ENCODE data around the gene DLL3. TPM values are rescaled to one million over a fixed set of nuclear protein-coding genes. Genes with fewer than 3 reads are reported as not detected.
"Not testable (repeated sequence)": the region's sequence is repeated elsewhere in the genome, so short reads cannot be mapped to it uniquely, and the experiment has no call there.

DLL3 gene
- polyA plus RNA-seq (2013, experiment 1 of 2): 4.2 TPM
- polyA plus RNA-seq (2013, experiment 2 of 2): 3.2 TPM

- Histone ChIP-seq H3K9me3 (ENCODE audit: control insufficient read depth, low read length) (no peaks in the 10 kb centered on the region), H3K4me3 (ENCODE audit: extremely low read depth, insufficient read depth, low read length, poor library complexity, severe bottlenecking) (peak within 1 kb of the TSS; percentile 28), H3K36me3 (ENCODE audit: control insufficient read depth, insufficient read depth, low read length) (no peaks in the 10 kb centered on the region), H3K4me1 (ENCODE audit: control insufficient read depth, insufficient read depth, low read length, poor library complexity, severe bottlenecking) (no peaks in the 10 kb centered on the region), H3K27ac (ENCODE audit: low read depth, low read length, severe bottlenecking) (peak within 1 kb of the TSS; percentile 49)
- 2 to 7% methylated on average over 20 to 41 of the region's 60 CpGs for WGBS, 2 experiments (ENCODE audit: insufficient coverage in 2 of 2)
Observed at GRCh38 chr19:39498798-39499642, at the start of gene DLL3. TSS of gene DLL3 (plus strand) at chr19:39498947. CDS start at chr19:39498975, 28 bp downstream.

GRCh38 chr19:39449116-39449797 lies 49.5 kb upstream of the DLL3 start:
- H3K4me3 ChIP-seq (ENCODE audit: extremely low read depth, insufficient read depth, low read length, poor library complexity, severe bottlenecking): no peak overlapping the region
- no peak overlapping the region for H3K27ac ChIP-seq (ENCODE audit: low read depth, low read length, severe bottlenecking)
- H3K9me3 ChIP-seq (ENCODE audit: control insufficient read depth, low read length): no peaks in the 10 kb centered on the region
- H3K36me3 ChIP-seq (ENCODE audit: control insufficient read depth, insufficient read depth, low read length): peaks cover 63% of the 10 kb centered on the region
- WGBS, 2 experiments (ENCODE audit: insufficient coverage in 2 of 2): 90 to 92% methylated on average over 3 to 8 of the region's 8 CpGs
- peaks cover 16% of the 10 kb centered on the region for H3K4me1 ChIP-seq (ENCODE audit: control insufficient read depth, insufficient read depth, low read length, poor library complexity, severe bottlenecking)

GRCh38 chr19:39451257-39451656 lies 47.5 kb upstream of the DLL3 start:
- not testable (repeated sequence) for H3K27ac ChIP-seq (ENCODE audit: low read depth, low read length, severe bottlenecking); H3K9me3 ChIP-seq (ENCODE audit: control insufficient read depth, low read length); H3K4me3 ChIP-seq (ENCODE audit: extremely low read depth, insufficient read depth, low read length, poor library complexity, severe bottlenecking)
- Histone ChIP-seq H3K36me3 (ENCODE audit: control insufficient read depth, insufficient read depth, low read length) (peaks cover 80% of the 10 kb centered on the region), H3K4me1 (ENCODE audit: control insufficient read depth, insufficient read depth, low read length, poor library complexity, severe bottlenecking) (peaks cover 16% of the 10 kb centered on the region)
- 97 to 100% methylated on average over 5 to 7 of the region's 8 CpGs for WGBS, 2 experiments (ENCODE audit: insufficient coverage in 2 of 2)

- no peak overlapping the region for H3K4me3 ChIP-seq (ENCODE audit: extremely low read depth, insufficient read depth, low read length, poor library complexity, severe bottlenecking)
- no peaks in the 10 kb centered on the region for H3K9me3 ChIP-seq (ENCODE audit: control insufficient read depth, low read length)
- H3K4me1 ChIP-seq (ENCODE audit: control insufficient read depth, insufficient read depth, low read length, poor library complexity, severe bottlenecking): no peaks in the 10 kb centered on the region
- WGBS, 2 experiments (ENCODE audit: insufficient coverage in 2 of 2): 94 to 97% methylated on average over 2 to 3 of the region's 3 CpGs
- no peak overlapping the region for H3K27ac ChIP-seq (ENCODE audit: low read depth, low read length, severe bottlenecking)
- peaks cover 89% of the 10 kb centered on the region for H3K36me3 ChIP-seq (ENCODE audit: control insufficient read depth, insufficient read depth, low read length)
Observed at GRCh38 chr19:39463403-39463802, 35.3 kb upstream of the DLL3 start.

DNA sequence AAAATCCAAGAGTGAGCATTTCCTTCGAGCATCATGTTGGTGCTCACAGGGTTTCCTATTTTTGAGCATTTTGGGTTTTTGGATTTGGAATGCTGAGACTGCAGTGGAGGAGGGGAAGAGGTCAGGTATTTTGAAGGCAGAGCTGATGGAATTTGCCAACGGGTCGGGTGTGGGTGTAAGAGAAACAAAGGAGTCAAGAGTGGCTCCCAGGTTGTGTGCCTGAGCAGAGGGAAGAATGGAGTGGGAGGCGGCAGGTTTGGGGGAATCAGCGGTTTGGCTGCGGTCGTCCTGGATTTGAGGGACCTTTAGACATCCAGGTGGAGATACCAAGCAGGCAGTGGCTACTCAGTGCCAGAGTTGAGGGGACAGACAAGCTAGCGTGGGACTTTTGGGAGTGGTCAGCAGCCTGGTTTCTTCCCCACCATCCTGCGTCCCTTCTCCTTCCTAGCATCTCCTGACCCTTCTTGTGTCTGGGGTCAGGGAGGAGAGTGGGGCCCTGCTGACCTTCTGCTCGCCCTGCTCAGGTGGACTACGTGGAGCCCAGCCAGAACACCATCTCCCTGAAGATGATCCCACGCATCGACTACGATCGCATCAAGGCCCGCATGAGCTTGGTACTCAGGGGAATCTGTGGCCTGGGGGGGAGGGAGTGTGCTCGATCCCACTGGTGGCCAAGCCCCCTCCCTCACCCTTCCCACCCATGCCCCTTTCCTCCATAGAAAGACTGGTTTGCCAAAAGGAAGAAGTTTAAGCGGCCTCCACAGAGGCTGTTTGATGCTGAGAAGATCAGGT lies 32.6 kb upstream of the DLL3 start:
- 92 to 97% methylated on average over 10 of the region's 18 CpGs for WGBS, 2 experiments (ENCODE audit: insufficient coverage in 2 of 2)
- H3K36me3 ChIP-seq (ENCODE audit: control insufficient read depth, insufficient read depth, low read length): peaks cover 91% of the 10 kb centered on the region

DNA sequence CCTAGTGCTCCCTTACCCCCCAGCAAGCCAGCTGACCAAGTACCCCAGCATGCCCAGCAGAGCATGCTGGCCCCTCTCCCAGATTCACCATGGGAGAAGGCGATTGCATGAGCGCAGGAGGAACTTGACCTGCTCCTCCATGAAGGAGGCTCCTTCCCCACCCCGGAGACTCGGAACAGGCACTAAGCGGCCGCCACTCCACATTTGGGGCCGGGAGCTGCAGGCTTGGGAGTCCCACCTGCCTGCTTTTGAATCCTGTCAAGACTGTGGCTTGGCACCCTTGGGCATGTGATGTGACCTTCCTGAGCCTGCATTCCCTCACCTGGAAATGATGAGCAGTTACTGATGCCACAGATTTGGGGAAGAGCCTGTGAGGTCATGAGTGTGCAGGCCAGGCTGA lies 30.8 kb upstream of the DLL3 start:
- Histone ChIP-seq H3K4me1 (ENCODE audit: control insufficient read depth, insufficient read depth, low read length, poor library complexity, severe bottlenecking) (no peaks in the 10 kb centered on the region), H3K27ac (ENCODE audit: low read depth, low read length, severe bottlenecking) (no peak overlapping the region), H3K9me3 (ENCODE audit: control insufficient read depth, low read length) (no peaks in the 10 kb centered on the region), H3K4me3 (ENCODE audit: extremely low read depth, insufficient read depth, low read length, poor library complexity, severe bottlenecking) (no peak overlapping the region), H3K36me3 (ENCODE audit: control insufficient read depth, insufficient read depth, low read length) (peaks cover 93% of the 10 kb centered on the region)
- 91 to 92% methylated on average over 6 to 7 of the region's 7 CpGs for WGBS, 2 experiments (ENCODE audit: insufficient coverage in 2 of 2)

More for the DNA sequence above, 32.6 kb upstream of the DLL3 start:
- Histone ChIP-seq H3K4me3 (ENCODE audit: extremely low read depth, insufficient read depth, low read length, poor library complexity, severe bottlenecking) (no peak overlapping the region), H3K27ac (ENCODE audit: low read depth, low read length, severe bottlenecking) (no peak overlapping the region), H3K4me1 (ENCODE audit: control insufficient read depth, insufficient read depth, low read length, poor library complexity, severe bottlenecking) (no peaks in the 10 kb centered on the region), H3K9me3 (ENCODE audit: control insufficient read depth, low read length) (no peaks in the 10 kb centered on the region)

- H3K4me3 ChIP-seq (ENCODE audit: extremely low read depth, insufficient read depth, low read length, poor library complexity, severe bottlenecking): no peak overlapping the region
- H3K9me3 ChIP-seq (ENCODE audit: control insufficient read depth, low read length): no peaks in the 10 kb centered on the region
- H3K4me1 ChIP-seq (ENCODE audit: control insufficient read depth, insufficient read depth, low read length, poor library complexity, severe bottlenecking): no peaks in the 10 kb centered on the region
- H3K27ac ChIP-seq (ENCODE audit: low read depth, low read length, severe bottlenecking): no peak overlapping the region
- WGBS, 2 experiments (ENCODE audit: insufficient coverage in 2 of 2): 91 to 98% methylated on average over 8 to 10 of the region's 11 CpGs
- H3K36me3 ChIP-seq (ENCODE audit: control insufficient read depth, insufficient read depth, low read length): peaks cover 95% of the 10 kb centered on the region
Observed at GRCh38 chr19:39469036-39469435, 29.7 kb upstream of the DLL3 start.

GRCh38 chr19:39469567-39469966 lies 29.2 kb upstream of the DLL3 start:
- WGBS, 2 experiments (ENCODE audit: insufficient coverage in 2 of 2): 81 to 85% methylated on average over 4 to 5 of the region's 6 CpGs
- no peak overlapping the region for H3K27ac ChIP-seq (ENCODE audit: low read depth, low read length, severe bottlenecking)
- no peaks in the 10 kb centered on the region for H3K4me1 ChIP-seq (ENCODE audit: control insufficient read depth, insufficient read depth, low read length, poor library complexity, severe bottlenecking)
- H3K36me3 ChIP-seq (ENCODE audit: control insufficient read depth, insufficient read depth, low read length): peaks cover 93% of the 10 kb centered on the region
- H3K4me3 ChIP-seq (ENCODE audit: extremely low read depth, insufficient read depth, low read length, poor library complexity, severe bottlenecking): no peak overlapping the region
- H3K9me3 ChIP-seq (ENCODE audit: control insufficient read depth, low read length): no peaks in the 10 kb centered on the region

- Histone ChIP-seq H3K36me3 (ENCODE audit: control insufficient read depth, insufficient read depth, low read length) (peaks cover 93% of the 10 kb centered on the region), H3K4me1 (ENCODE audit: control insufficient read depth, insufficient read depth, low read length, poor library complexity, severe bottlenecking) (no peaks in the 10 kb centered on the region), H3K9me3 (ENCODE audit: control insufficient read depth, low read length) (no peaks in the 10 kb centered on the region), H3K4me3 (ENCODE audit: extremely low read depth, insufficient read depth, low read length, poor library complexity, severe bottlenecking) (no peak overlapping the region), H3K27ac (ENCODE audit: low read depth, low read length, severe bottlenecking) (no peak overlapping the region)
- 92 to 100% methylated on average over 2 to 6 of the region's 7 CpGs for WGBS, 2 experiments (ENCODE audit: insufficient coverage in 2 of 2)
Observed at GRCh38 chr19:39470724-39471339, 27.9 kb upstream of the DLL3 start.

All from mesodermal cell (in vitro differentiated cells).